ENCODE results near the gene GP2.

GRCh38 chr16:20352615-20353014, 25.3 kb upstream of the GP2 start, which contains the start of gene UMOD:
- TF ChIP-seq EZH2phosphoT487 (IDR thresholded peaks at IDR 0.05; ENCODE audit: borderline replicate concordance) (no peak), CTCF (conservative IDR thresholded peaks at IDR 0.05; ENCODE audit: low read length) (no peak)
